Measurements from ENCODE around the gene PVALEF.

Gene PVALEF

DNA sequence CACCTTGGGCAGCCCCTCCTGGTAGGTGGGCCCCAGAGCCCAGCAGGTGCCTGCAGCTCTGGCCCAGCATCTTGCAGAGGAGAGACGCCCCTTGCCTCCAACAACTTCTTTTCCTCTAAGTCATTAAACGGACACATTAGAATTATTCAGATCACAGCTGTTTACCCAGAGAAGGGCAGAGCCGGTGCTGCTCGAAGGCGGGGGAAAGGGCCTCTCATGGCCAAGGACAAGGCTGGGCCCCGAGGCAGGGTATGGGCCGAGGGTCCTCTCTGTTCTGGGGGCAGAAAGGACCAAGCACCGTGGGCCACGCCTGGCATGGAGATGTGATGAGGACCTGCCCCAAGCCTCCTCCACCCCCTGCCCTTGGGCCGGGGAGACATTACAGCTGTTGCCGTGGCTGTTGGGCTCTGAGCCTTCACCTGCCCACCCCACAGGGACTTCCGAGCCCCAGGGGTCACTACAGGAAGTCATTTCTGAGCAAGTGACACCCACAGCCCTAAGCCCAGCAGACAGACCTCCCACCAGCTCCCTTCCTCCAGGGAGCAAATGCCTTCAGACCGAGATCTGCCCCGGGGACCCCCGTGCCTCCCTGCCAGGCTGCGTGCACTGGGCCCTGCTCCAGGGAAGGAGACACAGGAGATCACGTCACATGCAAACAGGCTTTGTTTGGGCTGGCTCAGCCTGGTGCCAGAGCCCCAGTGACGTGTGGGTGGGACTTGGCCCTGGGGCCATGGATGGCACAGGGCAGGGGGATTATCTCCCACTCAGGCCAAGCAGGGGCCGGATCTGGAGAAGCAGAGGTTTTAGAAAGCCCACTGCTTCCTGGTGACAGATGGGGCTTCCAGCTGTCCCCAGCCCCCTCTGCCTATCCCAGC lies 699 bp upstream of the PVALEF start:
- Histone ChIP-seq H3K27ac (peak overlapping the region; percentile 89), H3K4me3 (ENCODE audit: low read depth, low read length) (peak overlapping the region; percentile 72), H3K36me3 (peaks cover 7% of the 10 kb centered on the region), H3K9me3 (ENCODE audit: severe bottlenecking) (no peaks in the 10 kb centered on the region), H3K27me3 (ENCODE audit: insufficient read depth, low read depth, severe bottlenecking) (no peaks in the 10 kb centered on the region)
- TF ChIP-seq, protein P1, sequence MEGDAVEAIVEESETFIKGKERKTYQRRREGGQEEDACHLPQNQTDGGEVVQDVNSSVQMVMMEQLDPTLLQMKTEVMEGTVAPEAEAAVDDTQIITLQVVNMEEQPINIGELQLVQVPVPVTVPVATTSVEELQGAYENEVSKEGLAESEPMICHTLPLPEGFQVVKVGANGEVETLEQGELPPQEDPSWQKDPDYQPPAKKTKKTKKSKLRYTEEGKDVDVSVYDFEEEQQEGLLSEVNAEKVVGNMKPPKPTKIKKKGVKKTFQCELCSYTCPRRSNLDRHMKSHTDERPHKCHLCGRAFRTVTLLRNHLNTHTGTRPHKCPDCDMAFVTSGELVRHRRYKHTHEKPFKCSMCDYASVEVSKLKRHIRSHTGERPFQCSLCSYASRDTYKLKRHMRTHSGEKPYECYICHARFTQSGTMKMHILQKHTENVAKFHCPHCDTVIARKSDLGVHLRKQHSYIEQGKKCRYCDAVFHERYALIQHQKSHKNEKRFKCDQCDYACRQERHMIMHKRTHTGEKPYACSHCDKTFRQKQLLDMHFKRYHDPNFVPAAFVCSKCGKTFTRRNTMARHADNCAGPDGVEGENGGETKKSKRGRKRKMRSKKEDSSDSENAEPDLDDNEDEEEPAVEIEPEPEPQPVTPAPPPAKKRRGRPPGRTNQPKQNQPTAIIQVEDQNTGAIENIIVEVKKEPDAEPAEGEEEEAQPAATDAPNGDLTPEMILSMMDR (IDR thresholded peaks at IDR 0.05; ENCODE audit: low read depth, low read length), result no peak
- DNase-seq, result peak; percentile 95

DNA sequence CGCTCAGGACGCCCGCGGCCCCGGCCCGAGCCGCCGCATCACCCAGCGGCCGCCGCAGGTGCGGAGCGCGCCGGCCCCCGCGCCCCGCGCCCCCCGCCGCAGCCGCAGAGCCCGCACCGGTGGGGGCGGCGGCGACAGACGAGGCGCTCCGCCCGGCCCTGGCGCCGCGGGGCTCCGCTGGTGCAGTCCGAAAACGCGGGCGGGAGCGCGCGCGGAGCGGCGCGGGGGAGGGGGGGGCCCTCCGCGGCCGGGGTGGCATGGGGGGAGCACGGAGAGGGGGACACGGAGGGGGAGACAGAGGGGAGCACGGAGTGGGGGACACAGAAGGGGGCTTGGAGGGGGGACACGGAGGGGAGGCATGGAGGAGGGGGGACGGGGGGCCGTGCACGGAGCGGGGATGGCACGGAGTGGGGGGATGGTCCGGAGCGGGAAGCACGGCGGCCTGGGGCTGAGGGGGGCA lies 756 bp downstream of the PVALEF start, which contains the start of gene AATK:
TSS of gene AATK (minus strand) at position 189 of the 460 bp plus-strand sequence. CDS start 229 bp downstream, outside the sequence.
- Histone ChIP-seq H3K27me3 (ENCODE audit: insufficient read depth, low read depth, severe bottlenecking) (no peaks in the 10 kb centered on the region), H3K27ac (peak within 1 kb of the TSS; percentile 89), H3K36me3 (peaks cover 7% of the 10 kb centered on the region), H3K9me3 (ENCODE audit: severe bottlenecking) (no peaks in the 10 kb centered on the region), H3K4me3 (ENCODE audit: low read depth, low read length) (peak within 1 kb of the TSS; percentile 72)
- TF ChIP-seq, protein P1 (IDR thresholded peaks at IDR 0.05; ENCODE audit: low read depth, low read length), result no peak
- DNase-seq, result no peak

DNA sequence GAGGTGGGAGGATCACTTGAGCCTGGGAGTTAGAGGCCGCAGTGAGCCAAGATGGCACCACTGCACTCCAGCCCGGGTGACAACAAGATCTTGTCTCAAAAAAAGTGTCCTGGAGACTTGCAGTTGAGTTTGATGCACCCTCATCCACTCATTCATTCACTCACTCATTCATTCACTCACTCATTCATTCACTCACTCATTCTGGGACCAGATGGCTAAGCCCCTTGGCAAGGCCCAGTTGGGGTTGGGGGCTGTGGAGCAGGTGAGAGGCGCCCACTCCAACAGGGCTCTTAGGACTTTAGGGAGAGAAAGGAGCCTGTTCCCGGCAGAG lies 1.9 kb downstream of the PVALEF start:
- TF ChIP-seq, protein P1 (IDR thresholded peaks at IDR 0.05; ENCODE audit: low read depth, low read length), result no peak
- Histone ChIP-seq H3K27me3 (ENCODE audit: insufficient read depth, low read depth, severe bottlenecking) (no peaks in the 10 kb centered on the region), H3K36me3 (peaks cover 9% of the 10 kb centered on the region), H3K27ac (no peak overlapping the region), H3K4me3 (ENCODE audit: low read depth, low read length) (no peak overlapping the region), H3K9me3 (ENCODE audit: severe bottlenecking) (no peaks in the 10 kb centered on the region)
- DNase-seq, result no peak

DNA sequence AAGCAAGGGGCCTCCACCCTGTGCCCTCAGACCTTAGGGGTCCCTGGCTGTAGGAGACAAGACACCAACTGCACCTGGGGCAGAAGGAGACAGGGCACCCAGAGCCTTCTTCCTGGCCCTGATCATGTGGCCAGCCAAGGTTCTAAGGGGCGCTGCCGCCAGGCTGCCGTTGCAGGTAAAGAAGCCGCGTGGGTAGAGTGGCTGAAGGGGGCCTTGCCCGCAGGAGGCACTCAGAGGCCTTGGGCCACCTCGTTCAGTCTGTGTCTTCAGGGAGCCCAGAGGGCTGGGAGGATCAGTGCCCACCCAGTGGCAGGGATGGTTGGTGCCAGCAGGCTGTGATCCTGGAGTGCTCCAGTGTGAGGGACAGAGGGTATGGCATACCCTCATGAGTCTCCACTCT lies 2.3 kb downstream of the PVALEF start:
- Histone ChIP-seq H3K4me3 (ENCODE audit: low read depth, low read length) (no peak overlapping the region), H3K27me3 (ENCODE audit: insufficient read depth, low read depth, severe bottlenecking) (no peaks in the 10 kb centered on the region), H3K27ac (no peak overlapping the region), H3K36me3 (peaks cover 9% of the 10 kb centered on the region), H3K9me3 (ENCODE audit: severe bottlenecking) (no peaks in the 10 kb centered on the region)
- TF ChIP-seq, protein P1 (IDR thresholded peaks at IDR 0.05; ENCODE audit: low read depth, low read length), result no peak
- no peak for DNase-seq

DNA sequence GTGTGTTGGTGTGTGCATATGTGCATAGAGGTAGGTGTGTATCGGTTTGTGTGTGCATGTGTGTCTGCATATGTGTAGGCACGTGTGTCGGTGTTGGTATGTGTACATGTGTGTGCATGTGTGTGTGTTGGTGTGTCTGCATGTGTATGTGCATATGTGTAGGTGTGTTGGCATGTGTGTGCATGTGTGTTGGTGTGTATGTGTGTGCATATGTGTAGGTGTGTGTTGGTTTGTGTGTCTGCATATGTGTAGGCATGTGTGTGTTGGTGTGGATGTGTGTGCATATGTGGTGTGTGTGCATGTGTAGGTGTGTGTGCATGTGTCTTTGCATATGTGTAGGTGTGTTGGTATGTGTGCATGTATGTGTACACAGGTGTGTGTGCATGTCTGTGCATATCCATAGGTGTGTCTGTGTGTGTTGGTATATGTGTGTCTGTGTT lies 4.6 kb downstream of the PVALEF start:
- Histone ChIP-seq H3K4me3 (ENCODE audit: low read depth, low read length) (no peak overlapping the region), H3K27me3 (ENCODE audit: insufficient read depth, low read depth, severe bottlenecking) (no peaks in the 10 kb centered on the region), H3K36me3 (peaks cover 3% of the 10 kb centered on the region), H3K9me3 (ENCODE audit: severe bottlenecking) (peaks cover 10% of the 10 kb centered on the region), H3K27ac (no peak overlapping the region)
- no peak for DNase-seq
- TF ChIP-seq, protein P1 (IDR thresholded peaks at IDR 0.05; ENCODE audit: low read depth, low read length), result no peak

Measured in WERI-Rb-1 (cell line).